Measurements from ENCODE around the gene CDK15. TPM values are rescaled to one million over a fixed set of nuclear protein-coding genes. Genes with fewer than 3 reads are reported as not detected.

CDK15 gene
- total and polyA plus RNA-seq, 9 of the 15 experiments (the other 6 are each of a cell fraction or from before 2014, with no cell fraction given): not detected

- TF ChIP-seq MTA3 (IDR thresholded peaks at IDR 0.05; ENCODE audit: borderline replicate concordance): peak; percentile 96; the same call in 1 of the 2 replicates
- TF ChIP-seq ZNF232 (CRISPR knock-in tag; IDR thresholded peaks at IDR 0.05): no peak
- TF ChIP-seq, protein P1, sequence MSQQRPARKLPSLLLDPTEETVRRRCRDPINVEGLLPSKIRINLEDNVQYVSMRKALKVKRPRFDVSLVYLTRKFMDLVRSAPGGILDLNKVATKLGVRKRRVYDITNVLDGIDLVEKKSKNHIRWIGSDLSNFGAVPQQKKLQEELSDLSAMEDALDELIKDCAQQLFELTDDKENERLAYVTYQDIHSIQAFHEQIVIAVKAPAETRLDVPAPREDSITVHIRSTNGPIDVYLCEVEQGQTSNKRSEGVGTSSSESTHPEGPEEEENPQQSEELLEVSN (IDR thresholded peaks at IDR 0.05; ENCODE audit: borderline replicate concordance in 1 of 2, extremely low read depth in 1 of 2, insufficient read depth in 1 of 2, insufficient read length in 1 of 2, low read depth in 1 of 2, low read length in 1 of 2, poor library complexity in 1 of 2, severe bottlenecking in 1 of 2): peak in 1 of 2 experiments; percentile 5
- TF ChIP-seq BACH1 (tag; IDR thresholded peaks at IDR 0.05): 0 out of 2 replicates have a peak, but pooled peaks have one; percentile 28
- TF ChIP-seq ELF2 (CRISPR knock-in tag; IDR thresholded peaks at IDR 0.05): no peak
- TF ChIP-seq ZNF668 (CRISPR knock-in tag; IDR thresholded peaks at IDR 0.05): 0 out of 2 replicates have a peak, but pooled peaks have one; percentile 22
- no peak for TF ChIP-seq GABPB1 (CRISPR knock-in tag; IDR thresholded peaks at IDR 0.05)
- no peak; the same call in 1 of the 2 replicates for TF ChIP-seq CEBPG (CRISPR knock-in tag; IDR thresholded peaks at IDR 0.05)
- TF ChIP-seq CEBPG (tag; conservative IDR thresholded peaks at IDR 0.05 in 1 of 2, IDR thresholded peaks at IDR 0.05 in 1 of 2): peak in 1 of 2 experiments; percentile 30; a peak in 1 of 4 replicates
- TF ChIP-seq RBM15 (IDR thresholded peaks at IDR 0.05; ENCODE audit: insufficient read depth, low read length): no peak
- TF ChIP-seq, protein P2, sequence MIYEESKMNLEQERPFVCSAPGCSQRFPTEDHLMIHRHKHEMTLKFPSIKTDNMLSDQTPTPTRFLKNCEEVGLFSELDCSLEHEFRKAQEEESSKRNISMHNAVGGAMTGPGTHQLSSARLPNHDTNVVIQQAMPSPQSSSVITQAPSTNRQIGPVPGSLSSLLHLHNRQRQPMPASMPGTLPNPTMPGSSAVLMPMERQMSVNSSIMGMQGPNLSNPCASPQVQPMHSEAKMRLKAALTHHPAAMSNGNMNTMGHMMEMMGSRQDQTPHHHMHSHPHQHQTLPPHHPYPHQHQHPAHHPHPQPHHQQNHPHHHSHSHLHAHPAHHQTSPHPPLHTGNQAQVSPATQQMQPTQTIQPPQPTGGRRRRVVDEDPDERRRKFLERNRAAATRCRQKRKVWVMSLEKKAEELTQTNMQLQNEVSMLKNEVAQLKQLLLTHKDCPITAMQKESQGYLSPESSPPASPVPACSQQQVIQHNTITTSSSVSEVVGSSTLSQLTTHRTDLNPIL (CRISPR knock-in tag; IDR thresholded peaks at IDR 0.05): no peak
- no peak for TF ChIP-seq PYGO2 (tag; IDR thresholded peaks at IDR 0.05)
- no peak for TF ChIP-seq FOXA1 (IDR thresholded peaks at IDR 0.05; ENCODE audit: borderline replicate concordance)
- TF ChIP-seq ATF4 (CRISPR knock-in tag; IDR thresholded peaks at IDR 0.05): no peak
- TF ChIP-seq, protein P3, sequence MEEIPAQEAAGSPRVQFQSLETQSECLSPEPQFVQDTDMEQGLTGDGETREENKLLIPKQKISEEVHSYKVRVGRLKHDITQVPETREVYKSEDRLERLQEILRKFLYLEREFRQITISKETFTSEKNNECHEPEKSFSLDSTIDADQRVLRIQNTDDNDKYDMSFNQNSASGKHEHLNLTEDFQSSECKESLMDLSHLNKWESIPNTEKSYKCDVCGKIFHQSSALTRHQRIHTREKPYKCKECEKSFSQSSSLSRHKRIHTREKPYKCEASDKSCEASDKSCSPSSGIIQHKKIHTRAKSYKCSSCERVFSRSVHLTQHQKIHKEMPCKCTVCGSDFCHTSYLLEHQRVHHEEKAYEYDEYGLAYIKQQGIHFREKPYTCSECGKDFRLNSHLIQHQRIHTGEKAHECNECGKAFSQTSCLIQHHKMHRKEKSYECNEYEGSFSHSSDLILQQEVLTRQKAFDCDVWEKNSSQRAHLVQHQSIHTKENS (CRISPR knock-in tag; IDR thresholded peaks at IDR 0.05): no peak
Observed at GRCh38 chr2:201780674-201781493, 25.5 kb upstream of the CDK15 start, which contains the start of gene ALS2 (continued).

All from K562 (cell line).